Loucy (cell line): Measurements from ENCODE around the gene NOC4L.

Experiments
- H2AFZ ChIP-seq: fragments of 200-600 bp; sonication (generic); 2 replicates; pipeline ENCODE4 v1.6.0; 2016; ENCODE audit warnings: antibody characterized with exemption, mild to moderate bottlenecking, low read length, moderate library complexity
- H3F3A ChIP-seq: fragments of 200-600 bp; 2 replicates; pipeline ENCODE4 v1.6.0; 2016; ENCODE audit warnings: antibody characterized with exemption, low read depth, mild to moderate bottlenecking
- H3K27me3 ChIP-seq: fragments of 200-600 bp; sonication (generic); 2 replicates; pipeline ENCODE4 v1.6.1; 2014; ENCODE audit warnings: low read length, mild to moderate bottlenecking; ENCODE audit not compliant: insufficient read depth, poor library complexity, severe bottlenecking
- H3K36me3 ChIP-seq: fragments of 200-600 bp; sonication (generic); 2 replicates; pipeline ENCODE4 v1.6.1; 2016; ENCODE audit warnings: low read length; ENCODE audit not compliant: insufficient read depth
- H3K4me1 ChIP-seq: fragments of 200-600 bp; sonication (generic); 2 replicates; pipeline ENCODE4 v1.5.1; 2014; ENCODE audit warnings: low read length, mild to moderate bottlenecking; ENCODE audit not compliant: insufficient read depth, poor library complexity, severe bottlenecking
- H3K4me2 ChIP-seq: fragments of 200-600 bp; sonication (generic); 2 replicates; pipeline ENCODE4 v1.6.0; 2014; ENCODE audit warnings: antibody characterized with exemption, low read length, low read depth, mild to moderate bottlenecking; ENCODE audit not compliant: poor library complexity, severe bottlenecking
- H3K4me3 ChIP-seq: fragments of 200-600 bp; sonication (generic); 2 replicates; pipeline ENCODE4 v1.5.1; 2014; ENCODE audit warnings: low read length, mild to moderate bottlenecking, mixed read lengths; ENCODE audit not compliant: poor library complexity, severe bottlenecking
- H3K79me2 ChIP-seq: fragments of 200-600 bp; sonication (generic); 2 replicates; pipeline ENCODE4 v1.6.1; 2014; ENCODE audit warnings: low read length; ENCODE audit not compliant: insufficient read depth
- H3K9ac ChIP-seq: fragments of 200-600 bp; sonication (generic); 2 replicates; pipeline ENCODE4 v1.6.0; 2014; ENCODE audit warnings: mild to moderate bottlenecking, low read depth, low read length, moderate library complexity; ENCODE audit not compliant: poor library complexity, severe bottlenecking
- H3K9me2 ChIP-seq: fragments of 200-600 bp; sonication (generic); replicated peaks from 2 replicates; pipeline ENCODE4 v1.6.1; 2016; ENCODE audit warnings: low read depth, low read length, mixed read lengths
- H3K9me3 ChIP-seq: fragments of 200-600 bp; sonication (generic); 2 replicates; pipeline ENCODE4 v1.6.1; 2014; ENCODE audit warnings: mild to moderate bottlenecking, antibody characterized with exemption, low read length, low read depth; ENCODE audit not compliant: insufficient read depth
- H4K20me1 ChIP-seq: fragments of 200-600 bp; sonication (generic); 2 replicates; pipeline ENCODE4 v1.6.0; 2014; ENCODE audit warnings: antibody characterized with exemption, low read length, mild to moderate bottlenecking; ENCODE audit not compliant: insufficient read depth, poor library complexity, severe bottlenecking
- EZH2phosphoT487 ChIP-seq: fragments of 200-600 bp; IDR thresholded peaks from 2 replicates; pipeline ENCODE4 v1.6.1; 2018; ENCODE audit warnings: antibody characterized with exemption, mild to moderate bottlenecking, moderate library complexity, borderline replicate concordance
- TF ChIP-seq, protein P1 (sequence below): fragments of 200-600 bp; sonication (generic); conservative IDR thresholded peaks from 2 replicates; pipeline ENCODE4 v1.5.1; 2014; ENCODE audit warnings: mild to moderate bottlenecking, antibody characterized with exemption, low read length

Gene NOC4L

DNA sequence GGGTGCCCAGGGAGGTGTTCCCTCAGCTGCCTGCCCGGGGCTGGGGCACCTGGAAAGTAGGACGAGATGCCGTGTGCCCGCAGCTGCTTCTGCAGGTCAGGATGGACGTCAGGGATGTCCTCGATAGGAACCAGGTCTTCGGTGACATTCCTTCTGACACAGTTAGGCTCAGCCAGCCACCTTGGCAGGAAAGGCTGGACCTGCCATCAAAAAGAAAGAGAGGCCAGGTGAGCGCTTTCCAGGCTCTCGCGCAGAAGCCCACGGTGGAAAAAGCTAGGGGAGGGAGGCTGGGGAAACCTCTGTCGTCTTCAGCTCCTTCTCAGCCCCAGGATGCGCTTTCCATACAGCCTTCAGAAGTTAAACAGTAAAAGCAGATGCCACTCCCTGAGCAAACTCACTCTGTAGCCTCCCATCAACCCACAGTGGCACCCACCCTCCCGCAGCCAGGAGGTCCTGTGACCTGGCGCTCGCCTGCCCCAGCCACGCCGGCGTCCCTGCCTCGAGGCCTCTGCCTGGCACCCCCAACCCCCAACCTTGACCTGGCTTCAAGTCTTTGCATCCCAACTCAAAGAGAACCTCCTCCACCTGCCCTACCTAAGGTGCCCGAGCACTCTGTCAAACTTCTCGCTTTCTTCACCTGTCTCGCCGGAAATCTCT lies 1.4 kb upstream of the NOC4L start:
- H3K9ac ChIP-seq, result peak overlapping the region; percentile 81
- peaks cover 31% of the 10 kb centered on the region for H3K4me1 ChIP-seq
- no peaks in the 10 kb centered on the region for H3K9me2 ChIP-seq
- peaks cover 29% of the 10 kb centered on the region; the same call in 1 of the 2 replicates for H3K36me3 ChIP-seq
- H3F3A ChIP-seq, result no peaks in the 10 kb centered on the region
- H3K4me3 ChIP-seq, result peak overlapping the region; percentile 93
- H3K79me2 ChIP-seq, result peaks cover 50% of the 10 kb centered on the region
- no peaks in the 10 kb centered on the region for H3K27me3 ChIP-seq
- H2AFZ ChIP-seq, result no peak overlapping the region
- H4K20me1 ChIP-seq, result peaks cover 24% of the 10 kb centered on the region
- H3K9me3 ChIP-seq, result no peaks in the 10 kb centered on the region
- peak overlapping the region; percentile 97 for H3K4me2 ChIP-seq
- TF ChIP-seq, protein P1, sequence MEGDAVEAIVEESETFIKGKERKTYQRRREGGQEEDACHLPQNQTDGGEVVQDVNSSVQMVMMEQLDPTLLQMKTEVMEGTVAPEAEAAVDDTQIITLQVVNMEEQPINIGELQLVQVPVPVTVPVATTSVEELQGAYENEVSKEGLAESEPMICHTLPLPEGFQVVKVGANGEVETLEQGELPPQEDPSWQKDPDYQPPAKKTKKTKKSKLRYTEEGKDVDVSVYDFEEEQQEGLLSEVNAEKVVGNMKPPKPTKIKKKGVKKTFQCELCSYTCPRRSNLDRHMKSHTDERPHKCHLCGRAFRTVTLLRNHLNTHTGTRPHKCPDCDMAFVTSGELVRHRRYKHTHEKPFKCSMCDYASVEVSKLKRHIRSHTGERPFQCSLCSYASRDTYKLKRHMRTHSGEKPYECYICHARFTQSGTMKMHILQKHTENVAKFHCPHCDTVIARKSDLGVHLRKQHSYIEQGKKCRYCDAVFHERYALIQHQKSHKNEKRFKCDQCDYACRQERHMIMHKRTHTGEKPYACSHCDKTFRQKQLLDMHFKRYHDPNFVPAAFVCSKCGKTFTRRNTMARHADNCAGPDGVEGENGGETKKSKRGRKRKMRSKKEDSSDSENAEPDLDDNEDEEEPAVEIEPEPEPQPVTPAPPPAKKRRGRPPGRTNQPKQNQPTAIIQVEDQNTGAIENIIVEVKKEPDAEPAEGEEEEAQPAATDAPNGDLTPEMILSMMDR, result no peak
- no peak for TF ChIP-seq EZH2phosphoT487

DNA sequence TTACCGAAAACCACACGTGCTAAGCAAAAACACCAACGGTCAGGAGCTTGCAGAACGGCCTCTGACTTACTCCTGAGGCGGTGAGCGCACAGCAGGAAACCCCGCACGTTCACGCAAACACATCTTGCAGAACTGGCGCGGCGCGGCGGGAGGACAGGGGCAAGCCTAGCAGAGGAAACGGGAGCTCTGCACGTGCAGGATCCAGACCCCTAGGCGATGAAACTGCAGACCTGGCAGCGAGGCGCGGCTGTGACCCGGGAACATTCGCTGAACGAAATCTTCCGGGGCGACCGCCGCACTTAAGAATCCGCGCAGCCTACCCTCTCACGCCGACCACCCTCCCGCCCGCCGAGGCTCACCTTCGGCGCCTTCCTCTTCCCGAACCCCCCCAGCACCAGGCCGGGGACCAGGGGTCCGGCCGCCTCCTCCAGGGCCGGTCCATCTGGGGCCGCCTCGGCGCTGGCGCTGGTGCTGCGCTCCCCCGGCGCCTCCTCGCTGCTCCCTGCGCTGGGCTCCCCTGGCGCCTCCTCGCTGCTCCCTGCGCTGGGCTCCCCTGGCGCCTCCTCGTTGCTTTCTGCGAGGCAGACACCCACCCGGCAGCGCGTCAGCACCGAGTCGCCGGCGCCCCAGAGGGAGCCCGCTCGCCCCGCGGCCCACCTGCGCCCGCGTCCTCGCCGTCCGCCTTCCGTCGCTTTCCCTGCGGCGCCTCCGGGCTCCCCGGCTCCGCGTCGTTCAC lies 753 bp upstream of the NOC4L start:
- Histone ChIP-seq H3F3A (no peaks in the 10 kb centered on the region), H3K4me2 (peak overlapping the region; percentile 97), H4K20me1 (peaks cover 24% of the 10 kb centered on the region), H3K4me3 (peak overlapping the region; percentile 93), H3K27me3 (no peaks in the 10 kb centered on the region), H3K9me3 (no peaks in the 10 kb centered on the region), H3K4me1 (peaks cover 31% of the 10 kb centered on the region), H3K9me2 (no peaks in the 10 kb centered on the region), H2AFZ (no peak overlapping the region), H3K36me3 (peaks cover 29% of the 10 kb centered on the region; the same call in 1 of the 2 replicates), H3K79me2 (peaks cover 50% of the 10 kb centered on the region), H3K9ac (peak overlapping the region; percentile 81)
- TF ChIP-seq, protein P1, result no peak
- no peak for TF ChIP-seq EZH2phosphoT487

DNA sequence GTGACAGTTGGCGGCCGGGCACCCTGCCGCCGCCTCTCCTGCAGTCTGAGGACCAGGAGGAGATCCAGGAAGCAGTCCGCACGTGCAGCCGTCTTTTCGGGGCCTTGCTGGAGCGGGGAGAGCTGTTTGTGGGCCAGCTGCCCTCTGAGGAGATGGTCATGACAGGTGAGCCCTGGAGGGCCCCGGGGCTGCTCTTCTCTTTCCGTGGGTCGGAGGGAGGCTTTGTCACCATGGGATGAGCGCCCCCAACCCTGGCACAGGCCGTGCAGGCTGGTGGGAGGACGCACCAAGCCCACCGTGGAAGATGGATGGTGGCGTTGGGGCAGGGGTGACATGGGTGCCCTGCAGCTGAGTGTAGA lies 532 bp downstream of the NOC4L start:
- H3F3A ChIP-seq, result no peaks in the 10 kb centered on the region
- no peaks in the 10 kb centered on the region for H3K27me3 ChIP-seq
- TF ChIP-seq EZH2phosphoT487, result no peak
- TF ChIP-seq, protein P1, result no peak
- peak overlapping the region; percentile 88 for H3K9ac ChIP-seq
- H3K9me3 ChIP-seq, result no peaks in the 10 kb centered on the region
- peak overlapping the region; percentile 91 for H2AFZ ChIP-seq
- peaks cover 31% of the 10 kb centered on the region for H3K4me1 ChIP-seq
- peak overlapping the region; percentile 99 for H3K4me2 ChIP-seq
- no peaks in the 10 kb centered on the region for H3K9me2 ChIP-seq
- peaks cover 24% of the 10 kb centered on the region for H4K20me1 ChIP-seq
- peak overlapping the region; percentile 93 for H3K4me3 ChIP-seq
- peaks cover 50% of the 10 kb centered on the region for H3K79me2 ChIP-seq
- peaks cover 19% of the 10 kb centered on the region; the same call in 1 of the 2 replicates for H3K36me3 ChIP-seq
